HG02973 (cell line): ENCODE data around the gene AQP12B.
"Not testable (repeated sequence)": the region's sequence is repeated elsewhere in the genome, so short reads cannot be mapped to it uniquely, and the experiment has no call there.

Source experiments
- ATAC-seq: cut with Tn5 transposase; IDR thresholded peaks from one replicate; pipeline ENCODE4 v1.9.1; 2021; ENCODE audit warnings: moderate library complexity; ENCODE audit not compliant: unreplicated experiment

The AQP12B gene

GRCh38 chr2:240701736-240702639, 19.3 kb upstream of the AQP12B start:
- ATAC-seq, result no peak

- ATAC-seq, result no peak
These were observed 18.5 kb upstream of the AQP12B start for GRCh38 chr2:240701091-240701735.

GRCh38 chr2:240700616-240701015, 17.9 kb upstream of the AQP12B start:
- ATAC-seq, result not testable (repeated sequence)

- not testable (repeated sequence) for ATAC-seq
These were observed 17.1 kb upstream of the AQP12B start for GRCh38 chr2:240699835-240700234.

- ATAC-seq, result not testable (repeated sequence)
These were observed 16.3 kb upstream of the AQP12B start for GRCh38 chr2:240698852-240699561.

GRCh38 chr2:240696469-240696868, 13.8 kb upstream of the AQP12B start:
- ATAC-seq, result not testable (repeated sequence)

GRCh38 chr2:240695593-240695992, 12.9 kb upstream of the AQP12B start:
- ATAC-seq, result not testable (repeated sequence)

- ATAC-seq, result not testable (repeated sequence)
These were observed 11.6 kb upstream of the AQP12B start for GRCh38 chr2:240694304-240694703.

GRCh38 chr2:240692583-240693561, 10.2 kb upstream of the AQP12B start:
- ATAC-seq, result not testable (repeated sequence)

- ATAC-seq, result not testable (repeated sequence)
These were observed 9.1 kb upstream of the AQP12B start, which contains the start of gene AQP12A for GRCh38 chr2:240691631-240692420. TSS of gene AQP12A (plus strand) at chr2:240691866. CDS start at chr2:240691914, 48 bp downstream.

GRCh38 chr2:240691075-240691427, 8.4 kb upstream of the AQP12B start:
- ATAC-seq, result not testable (repeated sequence)

GRCh38 chr2:240690421-240691074, 7.9 kb upstream of the AQP12B start:
- not testable (repeated sequence) for ATAC-seq

- ATAC-seq, result no peak
These were observed 7.3 kb upstream of the AQP12B start for GRCh38 chr2:240689975-240690374.

GRCh38 chr2:240688553-240688919, 5.9 kb upstream of the AQP12B start:
- no peak for ATAC-seq

GRCh38 chr2:240687741-240688552, 5.3 kb upstream of the AQP12B start:
- ATAC-seq, result no peak

GRCh38 chr2:240687045-240687740, 4.5 kb upstream of the AQP12B start:
- no peak for ATAC-seq

GRCh38 chr2:240686460-240686859, 3.8 kb upstream of the AQP12B start:
- no peak for ATAC-seq
